ENCODE results near the gene C1orf56. TPM values are rescaled to one million over a fixed set of nuclear protein-coding genes. Genes with fewer than 3 reads are reported as not detected.

C1orf56 gene
- total RNA-seq, 1 experiment from 2014 or later, result 5.4 TPM

- no peak for DNase-seq (ENCODE audit: low read depth)
These were observed 34.0 kb upstream of the C1orf56 start for GRCh38 chr1:151013518-151013917.

GRCh38 chr1:151024540-151025146 lies 22.9 kb upstream of the C1orf56 start:
- DNase-seq (ENCODE audit: low read depth), result peak; percentile 61

GRCh38 chr1:151026460-151026859 lies 21.1 kb upstream of the C1orf56 start:
- no peak for DNase-seq (ENCODE audit: low read depth)

DNA sequence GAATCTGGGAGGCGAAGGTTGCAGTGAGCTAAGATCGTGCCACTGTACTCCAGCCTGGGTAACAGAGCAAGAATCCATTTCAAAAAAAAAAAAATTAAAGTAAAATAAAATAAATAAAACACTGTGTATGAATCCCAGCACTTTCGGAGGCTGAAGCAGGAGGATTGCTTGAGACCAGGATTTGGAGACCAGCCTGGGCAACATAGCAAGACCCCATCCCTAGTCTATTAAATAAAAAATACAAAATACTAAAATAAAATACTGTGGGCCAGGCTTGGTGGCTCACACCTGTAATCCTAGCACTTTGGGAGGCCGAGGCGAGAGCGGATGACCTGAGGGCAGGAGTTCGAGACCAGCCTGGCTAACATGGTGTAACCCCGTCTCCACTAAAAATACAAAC lies 15.4 kb upstream of the C1orf56 start:
- DNase-seq (ENCODE audit: low read depth), result no peak

DNA sequence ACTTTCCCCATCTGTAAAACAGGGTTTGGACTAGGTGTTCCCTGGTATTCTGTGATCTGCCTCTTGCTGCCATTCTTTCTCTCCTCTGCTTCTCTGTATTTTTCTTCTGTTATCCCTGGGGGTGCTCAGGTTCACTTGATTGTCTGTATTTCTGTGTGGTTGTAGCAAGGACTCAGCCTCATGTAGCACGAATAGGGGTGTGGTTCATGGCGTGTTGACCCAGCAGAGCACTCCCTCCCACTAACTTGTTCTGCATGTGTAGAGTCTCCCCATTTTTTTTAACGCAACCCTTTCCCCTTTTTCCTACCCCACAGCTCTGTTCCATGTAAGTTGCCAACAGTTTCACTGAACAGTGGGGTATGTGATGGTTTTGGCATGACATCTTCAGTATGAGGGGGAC lies 12.4 kb upstream of the C1orf56 start:
- DNase-seq (ENCODE audit: low read depth), result no peak

DNA sequence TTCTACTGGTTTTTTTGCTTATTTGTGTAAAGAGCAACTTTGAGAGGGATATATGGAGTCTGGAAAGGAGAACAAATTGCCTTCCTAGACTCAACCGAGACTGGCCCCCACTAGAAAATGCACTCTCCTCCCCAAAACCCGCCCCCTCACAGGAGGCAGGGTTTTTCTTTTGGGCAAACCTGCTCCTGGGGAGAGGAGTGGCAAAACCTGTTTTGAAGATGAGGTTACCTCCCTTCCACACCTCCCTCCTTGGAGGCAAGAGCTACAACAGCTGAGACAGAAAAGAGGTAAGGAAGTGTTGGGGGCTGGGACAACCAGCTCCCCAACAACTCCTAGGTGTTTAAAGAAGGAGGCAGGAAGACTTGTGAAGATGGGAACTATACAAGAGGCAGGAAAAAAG lies 11.2 kb upstream of the C1orf56 start, which contains the start of gene BNIPL:
TSS of gene BNIPL (plus strand) at position 231 of the 400 bp plus-strand sequence. CDS start at position 371, 140 bp downstream.
- DNase-seq (ENCODE audit: low read depth), result no peak

DNA sequence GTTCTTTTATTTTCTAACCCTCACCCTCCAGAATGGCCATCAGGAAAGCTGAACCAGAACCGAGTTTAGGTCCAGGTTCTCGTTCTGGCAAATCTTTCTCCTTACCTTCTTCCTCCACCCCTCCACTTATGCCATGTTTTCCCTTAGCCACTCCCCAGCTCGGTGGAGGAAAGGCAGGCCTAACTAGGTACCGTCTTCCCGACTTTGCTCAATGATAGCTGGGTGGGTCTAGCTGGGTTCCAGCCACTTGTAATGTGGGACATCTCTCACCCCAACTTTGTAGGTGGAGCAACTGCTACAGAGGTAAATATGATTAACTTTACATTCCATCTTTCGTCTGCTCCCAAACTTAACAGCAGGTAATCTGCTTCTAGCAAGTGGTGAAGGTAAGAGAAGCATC lies 10.5 kb upstream of the C1orf56 start:
- no peak for DNase-seq (ENCODE audit: low read depth)

GRCh38 chr1:151039521-151039920 lies 8.0 kb upstream of the C1orf56 start:
- DNase-seq (ENCODE audit: low read depth), result no peak

GRCh38 chr1:151043163-151043562 lies 4.4 kb upstream of the C1orf56 start:
- DNase-seq (ENCODE audit: low read depth), result no peak

- peak; percentile 66 for DNase-seq (ENCODE audit: low read depth)
These were observed 534 bp downstream of the C1orf56 start for GRCh38 chr1:151047925-151048644.

GRCh38 chr1:151048645-151049032 lies 1.1 kb downstream of the C1orf56 start:
- no peak for DNase-seq (ENCODE audit: low read depth)

- DNase-seq (ENCODE audit: low read depth), result no peak
These were observed 1.9 kb downstream of the C1orf56 start for GRCh38 chr1:151049458-151049857.

DNA sequence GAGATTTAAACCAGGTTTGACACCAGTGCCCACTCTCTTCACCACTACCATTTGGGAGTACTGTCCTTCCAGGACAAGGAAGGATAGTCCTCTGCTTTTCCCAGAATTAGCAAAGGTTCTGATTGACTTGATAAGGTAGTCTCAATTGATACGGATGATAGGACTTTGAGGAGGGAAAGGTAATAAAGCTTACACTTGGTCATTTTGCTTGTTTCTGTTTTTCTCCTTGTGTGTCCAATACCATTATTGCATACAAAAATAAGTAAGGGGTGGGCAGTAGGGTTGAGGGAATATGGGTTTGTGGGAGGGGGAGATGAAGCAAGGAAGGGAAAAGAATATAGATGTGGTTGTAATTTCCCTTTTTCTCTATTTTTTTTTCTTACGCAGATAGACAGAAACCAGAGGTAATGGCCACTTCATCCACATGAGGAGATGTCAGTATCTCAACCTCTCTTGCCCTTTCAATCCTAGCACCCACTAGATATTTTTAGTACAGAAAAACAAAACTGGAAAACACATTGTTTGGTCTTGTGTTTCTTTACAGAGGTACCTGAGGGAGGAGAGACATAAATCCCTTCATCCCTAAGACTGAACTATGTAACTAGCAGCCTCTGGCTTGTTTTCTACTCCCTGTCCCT lies 2.6 kb downstream of the C1orf56 start:
- DNase-seq (ENCODE audit: low read depth), result no peak

GRCh38 chr1:151051356-151052009 lies 3.9 kb downstream of the C1orf56 start:
- DNase-seq (ENCODE audit: low read depth), result no peak

DNA sequence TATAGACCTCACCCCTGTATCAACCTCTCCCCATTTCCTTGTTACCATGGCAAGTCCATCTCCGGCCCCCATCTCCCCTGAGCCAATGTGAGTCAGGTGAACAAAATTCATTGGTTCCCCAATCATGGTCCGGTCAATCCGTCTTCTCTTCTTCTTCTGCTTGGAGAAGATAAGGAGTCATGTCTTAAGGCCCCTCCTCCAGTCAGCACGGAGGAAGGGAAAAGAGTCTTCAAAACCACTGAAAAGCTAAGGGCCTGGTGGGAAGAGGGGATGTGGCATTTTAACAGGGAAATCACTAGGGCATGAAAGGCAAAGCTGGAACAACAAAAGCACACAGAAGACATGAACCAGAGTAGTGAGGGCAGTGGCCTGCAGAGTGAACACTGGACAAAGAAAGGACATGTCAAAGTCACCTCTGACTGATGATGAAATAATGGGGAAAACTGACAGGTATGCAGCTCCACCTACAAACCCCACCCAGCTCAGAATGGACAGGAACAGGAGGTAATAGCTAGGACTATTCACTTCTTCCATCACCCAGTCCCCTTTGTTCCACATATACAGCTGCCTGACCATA lies 7.5 kb downstream of the C1orf56 start:
- DNase-seq (ENCODE audit: low read depth), result no peak

- no peak for DNase-seq (ENCODE audit: low read depth)
These were observed 8.0 kb downstream of the C1orf56 start for GRCh38 chr1:151055581-151055980.

GRCh38 chr1:151056149-151056548 lies 8.6 kb downstream of the C1orf56 start:
- no peak for DNase-seq (ENCODE audit: low read depth)

DNA sequence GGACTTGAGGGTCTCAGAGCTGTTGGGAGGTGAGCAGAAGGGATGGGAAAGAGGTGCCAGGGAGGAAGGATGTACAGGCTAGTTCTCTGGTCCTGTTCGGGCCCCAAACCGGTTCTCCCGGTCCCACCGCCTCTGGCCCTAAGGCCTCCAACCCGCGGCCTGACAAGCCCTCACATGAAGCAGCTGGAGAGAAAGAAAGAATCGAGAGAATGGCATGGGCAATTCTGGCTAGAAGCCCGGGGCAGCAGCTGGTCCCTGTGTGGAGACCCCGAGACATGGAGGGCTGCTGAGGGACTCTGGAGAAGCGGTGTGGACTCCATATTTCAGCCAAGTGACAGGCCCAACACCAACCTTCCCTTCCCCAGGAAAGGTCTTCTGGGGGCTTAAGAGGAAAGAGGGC lies 11.1 kb downstream of the C1orf56 start:
- DNase-seq (ENCODE audit: low read depth), result no peak

- peak; percentile 87 for DNase-seq (ENCODE audit: low read depth)
These were observed 11.8 kb downstream of the C1orf56 start, which contains the start of gene CDC42SE1 for GRCh38 chr1:151059109-151060006. Gene CDC42SE1 (minus strand): TSS chr1:151059622. CDS start chr1:151055730, 3,892 bp downstream.

DNA sequence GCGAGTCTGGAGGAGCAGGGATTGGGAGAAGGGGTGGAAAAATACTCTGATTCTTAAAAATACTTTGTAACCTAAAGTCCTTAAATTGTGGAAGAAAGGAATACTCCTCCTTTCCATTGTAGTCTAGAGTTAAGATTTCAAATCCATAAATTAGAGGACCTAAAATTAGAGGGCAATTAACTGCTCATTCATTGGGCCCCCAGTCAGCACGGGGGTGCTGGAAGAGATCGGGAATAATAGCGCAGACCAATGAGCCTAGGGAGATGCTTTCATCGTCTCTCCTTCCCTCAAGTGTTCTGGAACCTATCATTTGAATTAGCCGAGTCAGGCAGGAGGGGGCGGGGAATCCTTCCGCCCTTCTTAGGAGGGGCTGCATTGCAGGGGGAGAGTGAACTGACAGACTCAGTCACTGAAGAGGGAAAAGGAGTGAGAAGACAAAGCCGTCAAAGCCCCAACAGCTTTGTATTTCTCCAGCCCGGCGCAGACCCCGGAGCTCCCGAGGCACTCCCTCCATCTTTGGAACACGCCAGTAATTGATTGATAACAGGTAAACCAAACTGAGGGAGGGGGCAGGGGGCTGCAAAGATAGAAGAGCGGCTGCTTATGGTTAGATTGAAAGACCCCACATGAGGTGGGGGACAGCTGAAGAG lies 12.6 kb downstream of the C1orf56 start, which contains the start of gene MLLT11:
TSS of gene MLLT11 (plus strand) at position 391 of the 650 bp plus-strand sequence. CDS start 6,828 bp downstream, outside the sequence.
- peak; percentile 74 for DNase-seq (ENCODE audit: low read depth)

All from HT1080 (cell line).